ENCODE results near the gene RAB20. TPM values are rescaled to one million over a fixed set of nuclear protein-coding genes. Genes with fewer than 3 reads are reported as not detected.
A peak's percentile ranks its signal among the peaks of the same experiment; 100 is the strongest.

Gene RAB20, protein sequence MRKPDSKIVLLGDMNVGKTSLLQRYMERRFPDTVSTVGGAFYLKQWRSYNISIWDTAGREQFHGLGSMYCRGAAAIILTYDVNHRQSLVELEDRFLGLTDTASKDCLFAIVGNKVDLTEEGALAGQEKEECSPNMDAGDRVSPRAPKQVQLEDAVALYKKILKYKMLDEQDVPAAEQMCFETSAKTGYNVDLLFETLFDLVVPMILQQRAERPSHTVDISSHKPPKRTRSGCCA
- 3.7 to 4.3 TPM (median 4.1 TPM) in 3 replicates for polyA plus RNA-seq
- 0.17 TPM for polyA plus RNA-seq (2011; ENCODE audit: low read depth)
- 3.4 and 5.1 TPM in 2 replicates for polyA plus RNA-seq (2011; cell fraction: cytosol; rRNA removed)
- 3.4 and 3.8 TPM in 2 replicates for polyA plus RNA-seq (2011; cell fraction: nucleus; rRNA removed)
- 1.1 and 4.8 TPM in 2 replicates for polyA plus RNA-seq (2012; ENCODE audit: low replicate concordance)
- 1.1 to 2.1 TPM (median 1.2 TPM) in 3 replicates for polyA minus RNA-seq
- polyA minus RNA-seq (2011; cell fraction: cytosol; rRNA and poly(A)+ RNA removed), result 3.8 TPM
- 1.2 and 1.4 TPM in 2 replicates for polyA minus RNA-seq (2011; cell fraction: nucleus; rRNA and poly(A)+ RNA removed)

- H3K4me2 ChIP-seq (ENCODE audit: control insufficient read depth, extremely low read depth, insufficient read depth, low read depth, low read length), result peak within 1 kb of the TSS; percentile 96
- H3K36me3 ChIP-seq (ENCODE audit: control insufficient read depth in 2 of 2, extremely low read depth in 1 of 2, insufficient read depth in 2 of 2, low read length in 2 of 2), result no peaks in the 10 kb centered on the region
- no peaks in the 10 kb centered on the region for H3K9me3 ChIP-seq (ENCODE audit: control insufficient read depth, low read depth, low read length)
- peaks cover 24% of the 10 kb centered on the region for H3K4me1 ChIP-seq (ENCODE audit: control insufficient read depth, extremely low read depth, insufficient read depth, low read length)
- no peaks in the 10 kb centered on the region for H4K20me1 ChIP-seq (ENCODE audit: control insufficient read depth, extremely low read depth, insufficient read depth, low read length)
- H2AFZ ChIP-seq (ENCODE audit: control insufficient read depth, low read length), result peak within 1 kb of the TSS; percentile 77
- peak within 1 kb of the TSS; percentile 70 to 98 (median 79) for H3K4me3 ChIP-seq (ENCODE audit: control insufficient read depth in 2 of 3, extremely low read depth in 1 of 3, insufficient read depth in 2 of 3, low read depth in 1 of 3, low read length in 3 of 3)
- H3K9me1 ChIP-seq (ENCODE audit: control insufficient read depth, extremely low read depth, insufficient read depth, low read length), result no peaks in the 10 kb centered on the region
- no peaks in the 10 kb centered on the region for H3K79me2 ChIP-seq (ENCODE audit: control insufficient read depth, insufficient read depth, low read length)
- DNase-seq (ENCODE audit: low read depth, low spot score), result no peak
- dilution Hi-C loops (cut with MboI; ENCODE audit: extremely low pct_ligation_motif_present, low sequenced_read_pairs), result no loop called here
- H3K27ac ChIP-seq (ENCODE audit: control insufficient read depth, insufficient read depth, low read length), result peak within 1 kb of the TSS; percentile 47
- H3K9ac ChIP-seq (ENCODE audit: control insufficient read depth, extremely low read depth, insufficient read depth, low read length), result peak within 1 kb of the TSS; percentile 74
- no peak for FAIRE-seq
- TF ChIP-seq EZH2 (IDR thresholded peaks at IDR 0.05; ENCODE audit: low read length) (no peak), CTCF (optimal IDR thresholded peaks at IDR 0.05 in 1 of 3, IDR thresholded peaks at IDR 0.05 in 1 of 3, conservative IDR thresholded peaks at IDR 0.05 in 1 of 3; ENCODE audit: extremely low read depth in 1 of 3, insufficient read depth in 2 of 3, low read length in 3 of 3) (peak in 1 of 3 experiments; percentile 21)
- H3K27me3 ChIP-seq (ENCODE audit: control insufficient read depth, extremely low read depth, insufficient read depth, low read length), result no peaks in the 10 kb centered on the region
Observed at GRCh38 chr13:110561344-110562035, at the start of gene RAB20. Gene RAB20 (minus strand): TSS chr13:110561722. CDS start chr13:110561519, 203 bp downstream.

GRCh38 chr13:110610955-110611595, 49.6 kb upstream of the RAB20 start:
- TF ChIP-seq EZH2 (IDR thresholded peaks at IDR 0.05; ENCODE audit: low read length) (no peak), CTCF (optimal IDR thresholded peaks at IDR 0.05 in 1 of 3, IDR thresholded peaks at IDR 0.05 in 1 of 3, conservative IDR thresholded peaks at IDR 0.05 in 1 of 3; ENCODE audit: extremely low read depth in 1 of 3, insufficient read depth in 2 of 3, low read length in 3 of 3) (no peak)
- Histone ChIP-seq H4K20me1 (ENCODE audit: control insufficient read depth, extremely low read depth, insufficient read depth, low read length) (no peaks in the 10 kb centered on the region), H3K9ac (ENCODE audit: control insufficient read depth, extremely low read depth, insufficient read depth, low read length) (peak overlapping the region; percentile 34), H3K36me3 (ENCODE audit: control insufficient read depth in 2 of 2, extremely low read depth in 1 of 2, insufficient read depth in 2 of 2, low read length in 2 of 2) (no peaks in the 10 kb centered on the region), H3K9me1 (ENCODE audit: control insufficient read depth, extremely low read depth, insufficient read depth, low read length) (no peaks in the 10 kb centered on the region), H3K79me2 (ENCODE audit: control insufficient read depth, insufficient read depth, low read length) (peaks cover 4% of the 10 kb centered on the region), H3K27ac (ENCODE audit: control insufficient read depth, insufficient read depth, low read length) (peak overlapping the region; percentile 60), H3K4me2 (ENCODE audit: control insufficient read depth, extremely low read depth, insufficient read depth, low read depth, low read length) (peak overlapping the region; percentile 71), H3K4me3 (ENCODE audit: control insufficient read depth in 2 of 3, extremely low read depth in 1 of 3, insufficient read depth in 2 of 3, low read depth in 1 of 3, low read length in 3 of 3) (peak overlapping the region; percentile 24 to 53 (median 39)), H3K27me3 (ENCODE audit: control insufficient read depth, extremely low read depth, insufficient read depth, low read length) (no peaks in the 10 kb centered on the region), H3K9me3 (ENCODE audit: control insufficient read depth, low read depth, low read length) (no peaks in the 10 kb centered on the region), H2AFZ (ENCODE audit: control insufficient read depth, low read length) (peak overlapping the region; percentile 8), H3K4me1 (ENCODE audit: control insufficient read depth, extremely low read depth, insufficient read depth, low read length) (peaks cover 28% of the 10 kb centered on the region)
- FAIRE-seq, result peak; percentile 17
- dilution Hi-C loops (cut with MboI; ENCODE audit: extremely low pct_ligation_motif_present, low sequenced_read_pairs), result no loop called here
- no peak for DNase-seq (ENCODE audit: low read depth, low spot score)

All from keratinocyte (primary cell).